Sigmoid colon (tissue), 4 donors: ENCODE results near the gene SLC4A1AP.

Experiments used
- EP300 ChIP-seq, 4 donors: sonication (generic); formaldehyde crosslinking; IDR thresholded peaks; one replicate each; pipeline ENCODE4 v1.6.1; 2017; ENCODE audit warnings: antibody characterized with exemption in 4 of 4
- TF ChIP-seq, protein P1 (sequence below), 4 experiments: fragments of 450-650 bp in 3 of 4; fragments of 200-600 bp in 1 of 4; IDR thresholded peaks; one replicate each; pipeline ENCODE4 v1.5.1; 2016 to 2019; ENCODE audit warnings: antibody characterized with exemption in 4 of 4, mild to moderate bottlenecking in 3 of 4, moderate library complexity in 2 of 4

DNA sequence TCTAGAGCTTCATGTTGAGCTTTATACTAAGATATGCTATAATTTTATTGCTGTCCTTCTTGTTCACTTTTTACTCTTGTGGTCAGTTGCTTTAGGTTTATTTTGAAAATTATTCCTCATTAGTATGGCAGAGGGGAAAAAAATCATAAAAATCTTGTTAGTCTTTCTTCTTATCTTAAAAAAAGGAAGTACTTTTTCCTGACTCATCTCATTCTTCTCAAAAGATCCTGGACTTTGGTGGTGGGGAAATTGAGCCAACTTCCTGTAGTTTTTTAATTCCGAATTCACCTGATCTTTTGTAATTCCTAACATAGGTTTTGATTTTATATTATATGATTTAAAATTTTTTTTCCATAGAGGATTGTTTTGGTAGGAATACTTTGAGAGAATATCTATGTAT lies 3.8 kb downstream of the SLC4A1AP start:
- no peak for TF ChIP-seq EP300 (IDR thresholded peaks at IDR 0.05)
- TF ChIP-seq, protein P1, sequence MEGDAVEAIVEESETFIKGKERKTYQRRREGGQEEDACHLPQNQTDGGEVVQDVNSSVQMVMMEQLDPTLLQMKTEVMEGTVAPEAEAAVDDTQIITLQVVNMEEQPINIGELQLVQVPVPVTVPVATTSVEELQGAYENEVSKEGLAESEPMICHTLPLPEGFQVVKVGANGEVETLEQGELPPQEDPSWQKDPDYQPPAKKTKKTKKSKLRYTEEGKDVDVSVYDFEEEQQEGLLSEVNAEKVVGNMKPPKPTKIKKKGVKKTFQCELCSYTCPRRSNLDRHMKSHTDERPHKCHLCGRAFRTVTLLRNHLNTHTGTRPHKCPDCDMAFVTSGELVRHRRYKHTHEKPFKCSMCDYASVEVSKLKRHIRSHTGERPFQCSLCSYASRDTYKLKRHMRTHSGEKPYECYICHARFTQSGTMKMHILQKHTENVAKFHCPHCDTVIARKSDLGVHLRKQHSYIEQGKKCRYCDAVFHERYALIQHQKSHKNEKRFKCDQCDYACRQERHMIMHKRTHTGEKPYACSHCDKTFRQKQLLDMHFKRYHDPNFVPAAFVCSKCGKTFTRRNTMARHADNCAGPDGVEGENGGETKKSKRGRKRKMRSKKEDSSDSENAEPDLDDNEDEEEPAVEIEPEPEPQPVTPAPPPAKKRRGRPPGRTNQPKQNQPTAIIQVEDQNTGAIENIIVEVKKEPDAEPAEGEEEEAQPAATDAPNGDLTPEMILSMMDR (IDR thresholded peaks at IDR 0.05) = no peak
